Rectal smooth muscle tissue (tissue), 1 donor: ENCODE results near the gene NDUFA5.
"Not testable (repeated sequence)": the region's sequence is repeated elsewhere in the genome, so short reads cannot be mapped to it uniquely, and the experiment has no call there.

Experiments
- H3K27ac ChIP-seq: one replicate; pipeline ENCODE4 v1.7.0; 2013; ENCODE audit warnings: low read depth, low read length, inconsistent platforms
- H3K27me3 ChIP-seq: one replicate; pipeline ENCODE4 v1.7.0; 2013; ENCODE audit warnings: low read length; ENCODE audit not compliant: control insufficient read depth, insufficient read depth
- H3K36me3 ChIP-seq: one replicate; pipeline ENCODE4 v1.7.0; 2013; ENCODE audit warnings: low read length; ENCODE audit not compliant: control insufficient read depth, insufficient read depth
- H3K4me1 ChIP-seq: one replicate; pipeline ENCODE4 v1.7.0; 2013; ENCODE audit warnings: low read length; ENCODE audit not compliant: control insufficient read depth, insufficient read depth
- H3K4me3 ChIP-seq: one replicate; pipeline ENCODE4 v1.7.0; 2013; ENCODE audit warnings: low read length
- H3K9ac ChIP-seq: one replicate; pipeline ENCODE4 v1.7.0; 2013; ENCODE audit warnings: low read length

The NDUFA5 gene

DNA sequence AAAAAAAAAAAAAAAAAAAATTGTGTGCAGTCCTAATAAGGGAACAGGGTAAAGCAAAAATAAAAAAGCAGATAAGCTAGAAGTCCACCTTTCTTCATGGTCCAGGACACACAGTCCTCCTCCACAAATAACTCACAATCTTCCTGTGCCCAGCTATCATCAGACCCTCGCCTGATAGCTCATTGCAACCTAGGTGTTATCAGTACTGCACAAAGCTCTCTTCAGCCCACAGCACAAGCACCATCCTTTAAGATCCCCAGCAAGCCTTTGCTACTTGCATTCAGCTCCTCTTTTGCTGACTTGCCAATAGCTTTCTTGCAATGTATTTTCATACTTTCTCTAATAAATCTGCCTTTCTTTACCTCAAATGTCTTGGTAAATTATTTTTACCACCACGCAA, 5.0 kb downstream of the NDUFA5 start:
- Histone ChIP-seq H3K36me3 (peaks cover 9% of the 10 kb centered on the region), H3K9ac (no peak overlapping the region), H3K4me3 (no peak overlapping the region), H3K27ac (no peak overlapping the region), H3K27me3 (no peaks in the 10 kb centered on the region), H3K4me1 (peaks cover 15% of the 10 kb centered on the region)

DNA sequence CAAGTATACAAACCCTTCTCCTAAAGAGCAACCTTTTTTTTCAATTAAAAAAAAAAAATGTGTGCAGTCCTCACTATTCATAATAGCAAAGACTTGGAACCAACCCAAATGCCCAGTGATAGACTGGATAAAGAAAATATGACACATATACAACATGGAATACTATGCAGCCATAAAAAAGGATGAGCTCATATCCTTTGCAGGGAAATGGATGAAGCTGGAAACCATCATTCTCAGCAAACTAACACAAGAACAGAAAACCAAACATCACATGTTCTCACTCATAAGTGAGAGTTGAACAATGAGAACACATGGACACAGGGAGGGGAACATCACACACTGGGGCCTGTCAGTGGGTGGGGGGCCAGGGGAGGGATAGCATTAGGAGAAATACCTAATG, 5.5 kb downstream of the NDUFA5 start:
- not testable (repeated sequence) for H3K27me3 ChIP-seq, H3K4me3 ChIP-seq, H3K9ac ChIP-seq, H3K27ac ChIP-seq, H3K36me3 ChIP-seq
- H3K4me1 ChIP-seq: peaks cover 15% of the 10 kb centered on the region

DNA sequence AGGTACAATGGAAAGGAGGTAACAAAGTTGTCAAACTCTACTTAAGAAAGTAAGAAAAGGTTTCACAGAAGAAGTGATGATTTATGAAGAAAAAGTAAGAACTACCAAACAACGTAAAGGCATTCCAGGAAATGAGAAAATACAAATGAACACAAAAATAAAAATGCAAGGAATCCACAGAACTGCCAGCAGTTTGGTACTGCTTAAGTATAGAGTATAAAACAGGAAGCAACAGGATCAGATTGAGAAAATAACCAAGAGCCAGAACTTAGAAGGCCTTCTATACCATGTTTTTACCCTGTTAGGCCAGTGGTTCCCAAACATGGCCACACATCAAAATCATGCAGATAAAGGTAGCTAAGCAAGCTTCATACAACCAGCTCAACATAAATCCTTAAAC, 9.2 kb downstream of the NDUFA5 start:
- Histone ChIP-seq H3K36me3 (peaks cover 6% of the 10 kb centered on the region), H3K27ac (no peak overlapping the region), H3K27me3 (no peaks in the 10 kb centered on the region), H3K9ac (no peak overlapping the region), H3K4me3 (no peak overlapping the region), H3K4me1 (no peaks in the 10 kb centered on the region)

DNA sequence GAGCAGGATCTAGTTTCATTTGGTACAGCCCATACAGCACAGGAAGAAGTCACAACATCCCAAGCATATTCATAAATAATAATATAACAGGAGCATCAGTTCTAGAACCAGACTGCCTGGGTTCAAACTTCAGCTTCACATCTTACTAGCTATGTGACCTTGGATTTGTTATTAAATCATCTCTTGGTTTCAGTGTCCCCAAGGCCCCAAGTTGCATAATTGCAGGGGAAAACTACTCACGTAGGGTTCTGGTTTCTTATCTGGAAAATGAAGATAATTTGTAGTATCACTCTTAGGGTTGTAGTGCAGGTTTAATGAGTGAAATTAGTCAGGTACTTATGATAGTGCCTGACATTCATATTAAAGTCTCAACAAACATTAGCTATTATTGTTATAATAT, 17.7 kb downstream of the NDUFA5 start:
- no peak overlapping the region for H3K27ac ChIP-seq

GRCh38 chr7:123538897-123539296, 18.7 kb downstream of the NDUFA5 start:
- no peak overlapping the region for H3K27ac ChIP-seq
- H3K27me3 ChIP-seq: no peaks in the 10 kb centered on the region
- H3K4me3 ChIP-seq: no peak overlapping the region
- H3K9ac ChIP-seq: no peak overlapping the region
- H3K36me3 ChIP-seq: no peaks in the 10 kb centered on the region
- no peaks in the 10 kb centered on the region for H3K4me1 ChIP-seq

More for the DNA sequence above, 17.7 kb downstream of the NDUFA5 start:
- no peaks in the 10 kb centered on the region for H3K27me3 ChIP-seq
- H3K9ac ChIP-seq: no peak overlapping the region
- no peak overlapping the region for H3K4me3 ChIP-seq
- no peaks in the 10 kb centered on the region for H3K36me3 ChIP-seq
- no peaks in the 10 kb centered on the region for H3K4me1 ChIP-seq

GRCh38 chr7:123538189-123538714, 19.4 kb downstream of the NDUFA5 start:
- Histone ChIP-seq H3K27me3 (no peaks in the 10 kb centered on the region), H3K36me3 (no peaks in the 10 kb centered on the region), H3K4me1 (no peaks in the 10 kb centered on the region), H3K9ac (no peak overlapping the region), H3K4me3 (no peak overlapping the region), H3K27ac (no peak overlapping the region)

DNA sequence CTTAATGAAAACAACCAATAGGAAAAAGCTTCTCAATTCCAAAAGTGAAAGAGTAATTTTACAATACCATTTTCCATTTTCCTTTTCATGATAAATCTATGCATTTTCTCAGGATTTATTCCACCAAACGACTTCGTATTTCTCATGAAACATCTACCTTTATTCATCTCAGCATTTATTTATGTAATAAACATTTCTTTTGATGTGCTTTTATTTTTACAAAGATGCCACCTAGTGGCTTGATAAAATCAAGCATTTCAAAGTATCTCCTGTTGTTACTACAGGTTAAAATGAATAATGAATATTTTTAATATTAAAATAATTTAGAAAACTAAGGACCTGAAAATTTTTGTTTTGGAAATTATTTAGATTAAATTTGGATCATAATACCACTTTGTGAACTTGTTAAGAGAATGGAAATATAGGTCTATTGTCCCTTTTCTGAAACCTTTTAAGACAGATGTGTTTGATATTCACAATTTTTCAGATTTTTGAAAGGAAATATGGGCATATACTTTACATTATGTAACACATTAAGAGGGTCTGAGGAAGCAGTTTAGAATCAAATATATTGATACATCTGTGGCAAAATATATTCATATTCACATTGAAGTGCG, 20.5 kb downstream of the NDUFA5 start:
- Histone ChIP-seq H3K27ac (no peak overlapping the region), H3K27me3 (no peaks in the 10 kb centered on the region), H3K9ac (no peak overlapping the region), H3K4me1 (no peaks in the 10 kb centered on the region), H3K36me3 (no peaks in the 10 kb centered on the region), H3K4me3 (no peak overlapping the region)

GRCh38 chr7:123535517-123535916, 22.1 kb downstream of the NDUFA5 start:
- Histone ChIP-seq H3K27ac (no peak overlapping the region), H3K9ac (no peak overlapping the region), H3K36me3 (no peaks in the 10 kb centered on the region), H3K4me1 (no peaks in the 10 kb centered on the region), H3K4me3 (peak overlapping the region; percentile 38), H3K27me3 (no peaks in the 10 kb centered on the region)

- Histone ChIP-seq H3K27ac (peak within 1 kb of the TSS; percentile 89), H3K36me3 (no peaks in the 10 kb centered on the region), H3K9ac (no peak within 1 kb of the TSS), H3K4me1 (no peaks in the 10 kb centered on the region), H3K27me3 (no peaks in the 10 kb centered on the region), H3K4me3 (peak within 1 kb of the TSS; percentile 73)
Measured at GRCh38 chr7:123534383-123535260, 23.0 kb downstream of the NDUFA5 start, which contains the start of gene IQUB. Gene IQUB, minus strand, starts transcription at chr7:123534595. Its CDS starts 22,255 bp downstream, at chr7:123512340.

GRCh38 chr7:123533929-123534382, 23.7 kb downstream of the NDUFA5 start:
- H3K27me3 ChIP-seq: no peaks in the 10 kb centered on the region
- H3K4me1 ChIP-seq: no peaks in the 10 kb centered on the region
- H3K36me3 ChIP-seq: no peaks in the 10 kb centered on the region
- peak overlapping the region; percentile 66 for H3K4me3 ChIP-seq
- H3K9ac ChIP-seq: no peak overlapping the region
- no peak overlapping the region for H3K27ac ChIP-seq

- Histone ChIP-seq H3K36me3 (no peaks in the 10 kb centered on the region), H3K27ac (no peak overlapping the region), H3K9ac (no peak overlapping the region), H3K4me1 (no peaks in the 10 kb centered on the region), H3K4me3 (peak overlapping the region; percentile 66), H3K27me3 (no peaks in the 10 kb centered on the region)
Measured at GRCh38 chr7:123533553-123533917, 24.1 kb downstream of the NDUFA5 start.

DNA sequence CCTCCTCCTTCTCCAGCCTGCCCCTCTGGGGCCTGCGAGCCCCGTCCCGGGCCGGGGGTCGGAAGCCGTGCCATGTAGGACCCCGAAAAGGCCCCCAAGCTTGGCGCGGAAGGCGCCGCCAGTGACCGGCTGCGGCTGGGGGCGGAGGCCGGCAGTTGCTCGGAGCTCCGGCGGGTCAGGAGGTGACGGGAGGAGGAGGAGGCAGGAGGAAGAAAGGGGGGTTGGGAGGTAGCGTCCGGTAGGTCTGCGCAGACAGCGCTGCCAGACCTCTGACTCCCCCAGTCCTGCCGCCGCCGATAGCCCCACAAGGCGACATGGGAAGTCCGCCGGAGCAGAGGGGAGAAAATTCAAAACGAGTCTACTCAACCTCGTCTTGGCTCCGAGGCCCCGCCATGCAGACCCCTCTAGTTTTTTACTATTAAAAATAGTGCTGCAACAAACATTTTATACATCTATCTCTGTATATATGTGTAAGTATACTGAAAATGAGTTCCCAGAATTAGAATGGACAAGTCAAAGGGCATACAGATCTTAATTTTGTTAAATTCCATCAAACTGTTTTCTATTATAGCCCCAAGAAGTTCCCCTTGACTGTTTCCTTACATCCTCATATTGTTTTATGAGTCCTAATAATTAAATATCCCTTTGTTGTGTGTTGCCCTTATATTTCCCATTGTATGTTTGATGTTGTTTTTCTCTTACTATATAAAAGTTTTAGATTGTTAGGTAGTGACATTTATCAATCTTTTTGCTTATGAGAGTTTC, 24.6 kb downstream of the NDUFA5 start:
- not testable (repeated sequence) for H3K36me3 ChIP-seq, H3K9ac ChIP-seq, H3K4me1 ChIP-seq, H3K27ac ChIP-seq, H3K27me3 ChIP-seq
- peak overlapping the region; percentile 52 for H3K4me3 ChIP-seq
